Forelimb muscle (tissue), 1 donor: ENCODE data around the gene NOTUM. TPM values are rescaled to one million over a fixed set of nuclear protein-coding genes. Genes with fewer than 3 reads are reported as not detected.

Source experiments
- DNase-seq: peaks from one replicate; pipeline ENCODE4 v3.0.0-alpha.2; 2013; ENCODE audit warnings: low read depth
- polyA plus RNA-seq: library from polyadenylated mRNA; unstranded; fragments of 120-200 nt; gene quantifications from one replicate; pipeline ENCODE4 v1.2.1, GENCODE V29; 2013; ENCODE audit not compliant: insufficient read length

NOTUM gene
- polyA plus RNA-seq, 1 donor, result 4.9 TPM

- DNase-seq, result no peak
Measured at GRCh38 chr17:81978524-81979298, 17.7 kb upstream of the NOTUM start.

- DNase-seq, result peak; percentile 63
Measured at GRCh38 chr17:81977211-81977808, 16.3 kb upstream of the NOTUM start, which contains the start of gene ASPSCR1. ASPSCR1 (plus strand) TSS chr17:81977629; CDS start chr17:81977647, 18 bp downstream.

- no peak for DNase-seq
Measured at GRCh38 chr17:81976332-81977210, 15.6 kb upstream of the NOTUM start.

- DNase-seq, result no peak
Measured at GRCh38 chr17:81973432-81973831, 12.4 kb upstream of the NOTUM start.

- DNase-seq, result no peak
Measured at GRCh38 chr17:81968850-81969812, 8.1 kb upstream of the NOTUM start.

GRCh38 chr17:81968396-81968745, 7.4 kb upstream of the NOTUM start:
- no peak for DNase-seq

GRCh38 chr17:81967533-81968395, 6.8 kb upstream of the NOTUM start:
- DNase-seq, result no peak

GRCh38 chr17:81967244-81967532, 6.2 kb upstream of the NOTUM start:
- DNase-seq, result no peak

GRCh38 chr17:81966343-81967243, 5.6 kb upstream of the NOTUM start:
- DNase-seq, result no peak

- DNase-seq, result no peak
Measured at GRCh38 chr17:81964081-81964849, 3.3 kb upstream of the NOTUM start.

GRCh38 chr17:81962499-81963441, 1.8 kb upstream of the NOTUM start:
- DNase-seq, result no peak

- no peak for DNase-seq
Measured at GRCh38 chr17:81961521-81962498, 823 bp upstream of the NOTUM start.

- DNase-seq, result no peak
Measured at GRCh38 chr17:81960130-81960958, 643 bp downstream of the NOTUM start.

- DNase-seq, result no peak
Measured at GRCh38 chr17:81959362-81960129, 1.4 kb downstream of the NOTUM start.
